ENCODE results near the gene VCPKMT. TPM values are rescaled to one million over a fixed set of nuclear protein-coding genes. Genes with fewer than 3 reads are reported as not detected.

VCPKMT gene
- total RNA-seq, 2 experiments from 2014 or later = 12.6 to 13.3 TPM

DNA sequence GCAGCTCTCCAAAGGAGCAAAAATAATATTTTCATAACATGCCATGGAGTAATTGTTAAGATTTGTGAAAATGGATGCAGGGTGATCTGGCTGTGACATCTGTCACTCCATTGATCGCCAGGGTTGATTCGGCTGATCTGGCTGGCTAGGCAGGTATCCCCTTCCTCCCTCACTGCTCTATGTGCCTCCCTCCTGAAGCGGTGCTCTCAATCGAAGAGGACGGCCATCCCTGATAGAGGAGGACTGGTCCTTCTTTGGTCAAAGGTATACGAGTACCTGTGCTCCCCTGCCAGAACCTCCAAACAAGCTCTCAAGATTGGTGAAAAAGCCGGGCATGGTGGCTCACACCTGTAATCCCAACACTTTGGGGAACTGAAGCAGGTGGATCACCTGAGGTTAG is 47.9 kb downstream of the VCPKMT start:
- BruUV-seq (replicated peaks) = no TSS peak
- no peaks in the 10 kb centered on the region for H4K20me1 ChIP-seq (ENCODE audit: insufficient read depth, low read length)
- H3K4me3 ChIP-seq (ENCODE audit: low read depth, low read length, poor library complexity, severe bottlenecking) = no peak overlapping the region
- POLR2A ChIA-PET = interaction anchor here (0.5 kb wide), 2 partner anchors 72 to 274 kb away, joined by 3 to 5 read pairs; no protein-coding TSS in a partner anchor
- CTCF ChIA-PET (ENCODE audit: unreplicated experiment) = no interaction called here
- no peaks in the 10 kb centered on the region for H3K79me2 ChIP-seq (ENCODE audit: insufficient read depth, low read depth, low read length)
- intact Hi-C loops (cut with micrococcal nuclease; ENCODE audit: unreplicated experiment) = no loop called here
- no peak overlapping the region for H3K4me2 ChIP-seq (ENCODE audit: low read length)
- H3K4me1 ChIP-seq (ENCODE audit: insufficient read depth, low read length, poor library complexity, severe bottlenecking) = peaks cover 24% of the 10 kb centered on the region
- H3K36me3 ChIP-seq (ENCODE audit: insufficient read depth, low read length) = no peaks in the 10 kb centered on the region
- no peak overlapping the region for H3K27ac ChIP-seq (ENCODE audit: low read depth, low read length, poor library complexity, severe bottlenecking)
- no peak for TF ChIP-seq EZH2phosphoT487 (IDR thresholded peaks at IDR 0.05; ENCODE audit: borderline replicate concordance, low read depth, low read length)
- TF ChIP-seq, protein P1, sequence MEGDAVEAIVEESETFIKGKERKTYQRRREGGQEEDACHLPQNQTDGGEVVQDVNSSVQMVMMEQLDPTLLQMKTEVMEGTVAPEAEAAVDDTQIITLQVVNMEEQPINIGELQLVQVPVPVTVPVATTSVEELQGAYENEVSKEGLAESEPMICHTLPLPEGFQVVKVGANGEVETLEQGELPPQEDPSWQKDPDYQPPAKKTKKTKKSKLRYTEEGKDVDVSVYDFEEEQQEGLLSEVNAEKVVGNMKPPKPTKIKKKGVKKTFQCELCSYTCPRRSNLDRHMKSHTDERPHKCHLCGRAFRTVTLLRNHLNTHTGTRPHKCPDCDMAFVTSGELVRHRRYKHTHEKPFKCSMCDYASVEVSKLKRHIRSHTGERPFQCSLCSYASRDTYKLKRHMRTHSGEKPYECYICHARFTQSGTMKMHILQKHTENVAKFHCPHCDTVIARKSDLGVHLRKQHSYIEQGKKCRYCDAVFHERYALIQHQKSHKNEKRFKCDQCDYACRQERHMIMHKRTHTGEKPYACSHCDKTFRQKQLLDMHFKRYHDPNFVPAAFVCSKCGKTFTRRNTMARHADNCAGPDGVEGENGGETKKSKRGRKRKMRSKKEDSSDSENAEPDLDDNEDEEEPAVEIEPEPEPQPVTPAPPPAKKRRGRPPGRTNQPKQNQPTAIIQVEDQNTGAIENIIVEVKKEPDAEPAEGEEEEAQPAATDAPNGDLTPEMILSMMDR (conservative IDR thresholded peaks at IDR 0.05; ENCODE audit: low read length) = no peak
- DNase-seq (ENCODE audit: low spot score) = no peak
- H3K9me3 ChIP-seq (ENCODE audit: low read length) = no peaks in the 10 kb centered on the region
- no peaks in the 10 kb centered on the region for H3K9me2 ChIP-seq (ENCODE audit: insufficient read depth, low read length)
- H2AFZ ChIP-seq (ENCODE audit: low read length) = no peak overlapping the region

DNA sequence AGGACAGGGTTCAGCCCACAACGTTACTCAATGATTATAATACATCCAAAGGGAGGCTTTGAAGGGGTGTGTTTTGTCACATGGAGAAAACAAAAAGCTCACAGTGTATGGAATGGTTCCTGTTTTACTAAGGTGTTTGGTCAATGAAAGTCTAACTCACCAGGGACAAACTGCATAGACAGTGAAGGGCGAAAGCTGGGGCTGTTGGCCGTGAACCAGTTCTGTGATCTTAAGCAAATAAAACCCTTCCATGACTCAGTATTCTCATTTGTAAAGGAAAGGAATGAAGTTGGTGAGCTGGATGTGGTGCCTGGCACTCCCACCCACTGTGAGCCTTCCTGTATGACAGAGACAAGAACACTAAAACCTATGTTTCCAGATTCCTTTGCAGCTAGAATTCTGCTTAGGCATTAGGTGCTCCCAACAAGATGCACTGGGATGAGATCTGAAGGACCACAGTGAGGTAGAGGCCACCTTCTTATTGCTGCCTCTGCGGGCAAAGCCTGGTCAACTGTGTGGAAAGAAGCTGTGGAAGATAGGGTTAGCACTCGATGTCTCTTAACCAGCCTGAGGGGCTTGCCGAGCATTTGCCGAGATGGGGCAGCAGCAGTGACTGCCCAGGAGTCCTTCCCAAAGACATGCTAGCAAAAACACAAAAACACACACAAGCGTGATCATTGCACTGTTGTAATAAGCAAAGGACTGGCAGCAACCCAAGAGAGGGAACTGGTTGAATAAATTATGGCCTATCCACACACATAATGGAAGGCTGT is 48.5 kb downstream of the VCPKMT start:
- no peak overlapping the region for H3K4me3 ChIP-seq (ENCODE audit: low read depth, low read length, poor library complexity, severe bottlenecking)
- H3K4me2 ChIP-seq (ENCODE audit: low read length) = no peak overlapping the region
- CTCF ChIA-PET (ENCODE audit: unreplicated experiment) = no interaction called here
- H3K27ac ChIP-seq (ENCODE audit: low read depth, low read length, poor library complexity, severe bottlenecking) = no peak overlapping the region
- H3K9me2 ChIP-seq (ENCODE audit: insufficient read depth, low read length) = no peaks in the 10 kb centered on the region
- TF ChIP-seq EZH2phosphoT487 (IDR thresholded peaks at IDR 0.05; ENCODE audit: borderline replicate concordance, low read depth, low read length) = no peak
- TF ChIP-seq, protein P1 (conservative IDR thresholded peaks at IDR 0.05; ENCODE audit: low read length) = no peak
- H3K79me2 ChIP-seq (ENCODE audit: insufficient read depth, low read depth, low read length) = no peaks in the 10 kb centered on the region
- no peaks in the 10 kb centered on the region for H3K9me3 ChIP-seq (ENCODE audit: low read length)
- no TSS peak for BruUV-seq (replicated peaks)
- peaks cover 30% of the 10 kb centered on the region for H3K4me1 ChIP-seq (ENCODE audit: insufficient read depth, low read length, poor library complexity, severe bottlenecking)
- H4K20me1 ChIP-seq (ENCODE audit: insufficient read depth, low read length) = no peaks in the 10 kb centered on the region
- H2AFZ ChIP-seq (ENCODE audit: low read length) = no peak overlapping the region
- intact Hi-C loops (cut with micrococcal nuclease; ENCODE audit: unreplicated experiment) = no loop called here
- DNase-seq (ENCODE audit: low spot score) = no peak
- POLR2A ChIA-PET = interaction anchor here (0.6 kb wide), 1 partner anchor 184 kb away, joined by 4 read pairs; no protein-coding TSS in a partner anchor
- H3K36me3 ChIP-seq (ENCODE audit: insufficient read depth, low read length) = no peaks in the 10 kb centered on the region

DNA sequence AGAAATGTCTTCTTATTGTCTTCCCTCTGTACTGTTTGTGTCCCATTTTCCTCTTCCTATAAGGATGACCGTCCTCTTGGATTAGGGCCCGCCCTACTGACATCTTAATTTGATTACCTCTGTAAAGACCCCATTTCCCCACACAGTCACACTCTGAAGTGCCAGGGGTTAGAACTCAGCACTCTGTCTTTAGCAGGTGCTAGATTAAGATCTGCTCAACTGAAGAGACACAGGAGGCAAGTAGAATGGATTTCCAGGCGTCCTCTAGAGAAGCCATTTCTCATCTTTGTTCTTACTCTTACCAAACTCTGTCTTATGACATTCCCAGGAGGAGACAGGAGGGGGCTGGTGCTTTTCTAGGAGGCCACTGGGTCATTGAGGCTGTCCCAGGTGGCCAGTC is 50.8 kb downstream of the VCPKMT start:
- ChIA-PET CTCF (ENCODE audit: unreplicated experiment) (no interaction called here), POLR2A (no interaction called here)
- H2AFZ ChIP-seq (ENCODE audit: low read length) = peak overlapping the region; percentile 84; the same call in 1 of the 2 replicates
- peaks cover 53% of the 10 kb centered on the region for H3K4me1 ChIP-seq (ENCODE audit: insufficient read depth, low read length, poor library complexity, severe bottlenecking)
- intact Hi-C loops (cut with micrococcal nuclease; ENCODE audit: unreplicated experiment) = no loop called here
- 0 out of 2 replicates have a peak overlapping the region, but pooled peaks have one; percentile 47 for H3K4me2 ChIP-seq (ENCODE audit: low read length)
- no peaks in the 10 kb centered on the region for H4K20me1 ChIP-seq (ENCODE audit: insufficient read depth, low read length)
- no peaks in the 10 kb centered on the region for H3K9me3 ChIP-seq (ENCODE audit: low read length)
- H3K4me3 ChIP-seq (ENCODE audit: low read depth, low read length, poor library complexity, severe bottlenecking) = no peak overlapping the region
- no peak for TF ChIP-seq EZH2phosphoT487 (IDR thresholded peaks at IDR 0.05; ENCODE audit: borderline replicate concordance, low read depth, low read length)
- no TSS peak for BruUV-seq (replicated peaks)
- no peak overlapping the region for H3K27ac ChIP-seq (ENCODE audit: low read depth, low read length, poor library complexity, severe bottlenecking)
- no peaks in the 10 kb centered on the region for H3K36me3 ChIP-seq (ENCODE audit: insufficient read depth, low read length)
- DNase-seq (ENCODE audit: low spot score) = no peak
- H3K9me2 ChIP-seq (ENCODE audit: insufficient read depth, low read length) = no peaks in the 10 kb centered on the region
- no peaks in the 10 kb centered on the region for H3K79me2 ChIP-seq (ENCODE audit: insufficient read depth, low read depth, low read length)

All from OCI-LY7 (cell line).